Right atrium auricular region (tissue), 2 donors: ENCODE data around the gene ZAR1L. TPM values are rescaled to one million over a fixed set of nuclear protein-coding genes. Genes with fewer than 3 reads are reported as not detected.

Source experiments
- DNase-seq: peaks from one replicate; pipeline ENCODE4 v3.0.0-alpha.2; 2019; ENCODE audit warnings: low spot score
- H3K27ac ChIP-seq, 2 donors: fragments of 200-600 bp; sonication (generic); 1 replicate in 1 of 2; 2 replicates in 1 of 2; pipeline ENCODE4 v1.5.1; 2016 to 2019
- H3K27me3 ChIP-seq, 2 donors: fragments of 200-600 bp; sonication (generic); one replicate each; pipeline versions ENCODE4 v1.5.1 to v1.6.0; 2017 to 2019
- H3K36me3 ChIP-seq: fragments of 200-600 bp; sonication (generic); one replicate; pipeline ENCODE4 v1.5.1; 2016
- H3K4me1 ChIP-seq, 2 donors: fragments of 200-600 bp; sonication (generic); one replicate each; pipeline versions ENCODE4 v1.5.1 to v1.6.0; 2017 to 2019
- H3K4me3 ChIP-seq, 2 donors: fragments of 200-600 bp; sonication (generic); 1 replicate in 1 of 2; 2 replicates in 1 of 2; pipeline ENCODE4 v1.5.1; 2017 to 2019; ENCODE audit warnings: mild to moderate bottlenecking in 1 of 2, moderate library complexity in 1 of 2
- H3K9me3 ChIP-seq, 2 donors: fragments of 200-600 bp; sonication (generic); one replicate each; pipeline ENCODE4 v1.5.1; 2019
- CTCF ChIP-seq, 2 donors: fragments of 200-600 bp; sonication (generic); IDR thresholded peaks; one replicate each; pipeline ENCODE4 v1.5.1; 2019; ENCODE audit warnings: antibody characterized with exemption in 2 of 2
- total RNA-seq, 2 donors: library from RNA; depleted of rRNA; stranded (reverse); fragments of >200 nt; gene quantifications; one replicate each; pipeline ENCODE4 v1.1.0, GENCODE V29; 2016

ZAR1L gene
- total RNA-seq, 2 donors from 2014 or later, result not detected

DNA sequence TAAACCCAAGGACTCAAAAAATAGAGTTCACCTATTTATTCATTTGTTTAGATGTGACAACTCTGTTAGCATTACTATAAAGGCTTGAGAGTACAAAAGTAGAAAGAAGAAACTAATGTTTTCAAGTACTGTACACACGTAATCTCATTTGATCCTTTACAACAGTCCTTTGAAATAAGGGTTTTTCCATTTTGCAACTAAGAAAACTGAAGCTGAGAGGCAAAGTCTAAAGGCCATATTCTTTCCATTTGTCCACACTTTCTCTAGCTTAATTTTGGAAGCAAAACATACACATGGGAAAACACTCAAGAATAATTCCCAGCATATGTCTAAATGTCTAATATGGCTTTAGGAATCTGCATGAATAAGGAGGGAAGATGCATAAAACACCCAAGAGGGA is 34.1 kb downstream of the ZAR1L start:
- TF ChIP-seq CTCF (IDR thresholded peaks at IDR 0.05), result no peak
- peaks cover 57% of the 10 kb centered on the region for H3K36me3 ChIP-seq

GRCh38 chr13:32278426-32278825 is 36.7 kb downstream of the ZAR1L start:
- Histone ChIP-seq H3K27ac (no peak overlapping the region), H3K4me3 (no peak overlapping the region), H3K36me3 (peaks cover 80% of the 10 kb centered on the region), H3K27me3 (no peaks in the 10 kb centered on the region), H3K4me1 (peaks cover 0 to 7% of the 10 kb centered on the region in 2 donors), H3K9me3 (no peaks in the 10 kb centered on the region)
- no peak for TF ChIP-seq CTCF (IDR thresholded peaks at IDR 0.05)
- no peak for DNase-seq

More for the DNA sequence above, 34.1 kb downstream of the ZAR1L start:
- DNase-seq, result no peak
- H3K9me3 ChIP-seq, result no peaks in the 10 kb centered on the region
- H3K4me3 ChIP-seq, result no peak overlapping the region
- H3K4me1 ChIP-seq, result peaks cover 0 to 24% of the 10 kb centered on the region in 2 donors
- no peak overlapping the region for H3K27ac ChIP-seq
- H3K27me3 ChIP-seq, result no peaks in the 10 kb centered on the region

DNA sequence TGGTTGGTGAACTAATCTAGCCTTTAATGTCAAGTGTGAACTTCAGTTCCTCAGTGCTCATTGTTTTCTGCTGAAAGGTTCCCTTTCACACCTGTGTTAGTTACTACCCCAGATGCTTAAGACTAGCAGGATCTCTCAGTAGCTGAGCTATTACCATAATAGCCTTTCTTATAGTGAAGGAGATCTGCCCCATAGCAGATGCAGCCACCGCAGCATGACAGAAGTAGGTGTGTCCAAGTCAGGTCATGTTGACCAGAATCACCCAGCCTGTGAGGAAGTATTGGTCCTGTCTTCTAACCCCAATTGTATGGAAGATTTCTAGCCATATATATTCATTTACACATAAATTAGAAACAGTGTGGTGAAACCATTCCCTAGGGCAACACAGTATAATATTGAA is 37.3 kb downstream of the ZAR1L start:
- DNase-seq, result no peak
- peaks cover 81% of the 10 kb centered on the region for H3K36me3 ChIP-seq
- peaks cover 0 to 7% of the 10 kb centered on the region in 2 donors for H3K4me1 ChIP-seq
- no peak overlapping the region for H3K4me3 ChIP-seq
- TF ChIP-seq CTCF (IDR thresholded peaks at IDR 0.05), result no peak
- H3K27ac ChIP-seq, result no peak overlapping the region
- H3K9me3 ChIP-seq, result no peaks in the 10 kb centered on the region
- no peaks in the 10 kb centered on the region for H3K27me3 ChIP-seq

DNA sequence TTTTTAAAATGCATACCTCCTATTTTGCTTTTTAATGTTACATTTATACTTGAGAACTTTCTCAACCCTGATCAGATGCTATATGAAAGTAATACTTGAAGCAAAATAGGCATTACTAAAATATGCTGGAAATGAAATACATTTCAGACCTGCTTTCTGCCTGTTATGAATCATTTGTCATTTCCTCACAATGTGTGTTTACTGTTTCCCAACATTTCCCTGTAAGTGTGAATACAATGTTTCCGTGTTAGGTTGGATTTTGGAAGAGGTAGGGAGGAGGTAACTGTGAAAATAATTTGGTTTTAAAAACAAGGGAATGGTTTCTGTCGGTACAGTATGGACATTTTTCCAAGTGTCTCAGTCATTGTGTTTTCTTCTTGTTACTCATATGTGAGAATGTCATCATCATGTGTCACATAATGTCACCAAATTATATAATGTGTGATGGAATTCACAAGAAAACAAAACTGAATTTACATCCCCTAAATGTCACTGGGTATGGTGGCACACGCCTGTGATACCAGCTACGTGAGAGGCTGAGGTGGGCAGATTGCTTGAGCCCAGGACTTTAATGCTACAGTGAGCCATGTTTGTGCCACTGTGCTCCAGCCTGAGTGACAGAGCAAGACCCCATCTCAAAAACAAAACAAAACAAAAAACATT is 43.0 kb downstream of the ZAR1L start:
- Histone ChIP-seq H3K36me3 (peaks cover 63% of the 10 kb centered on the region), H3K27me3 (no peaks in the 10 kb centered on the region), H3K4me3 (no peak overlapping the region), H3K9me3 (no peaks in the 10 kb centered on the region), H3K4me1 (peaks cover 0 to 8% of the 10 kb centered on the region in 2 donors), H3K27ac (peak overlapping the region in 1 of 2 donors; percentile 44)
- TF ChIP-seq CTCF (IDR thresholded peaks at IDR 0.05), result no peak
- DNase-seq, result no peak

GRCh38 chr13:32267836-32268439 is 47.2 kb downstream of the ZAR1L start:
- no peaks in the 10 kb centered on the region for H3K27me3 ChIP-seq
- H3K9me3 ChIP-seq, result no peaks in the 10 kb centered on the region
- peaks cover 39% of the 10 kb centered on the region for H3K36me3 ChIP-seq
- peak in 1 of 2 donors; percentile 61 for TF ChIP-seq CTCF (IDR thresholded peaks at IDR 0.05)
- no peak for DNase-seq
- H3K4me1 ChIP-seq, result peaks cover 0 to 29% of the 10 kb centered on the region in 2 donors
- no peak overlapping the region for H3K4me3 ChIP-seq
- H3K27ac ChIP-seq, result no peak overlapping the region
